Esophagus (tissue), 2 donors: ENCODE data around the gene DCPS. TPM values are rescaled to one million over a fixed set of nuclear protein-coding genes. Genes with fewer than 3 reads are reported as not detected.

Experiments
- H3K27ac ChIP-seq, 2 donors: one replicate each; pipeline ENCODE4 v1.5.1; 2013; ENCODE audit warnings: low read depth in 2 of 2, mild to moderate bottlenecking in 2 of 2, inconsistent platforms in 1 of 2, low read length in 1 of 2, moderate library complexity in 1 of 2
- H3K27me3 ChIP-seq, 2 donors: one replicate each; pipeline ENCODE4 v1.6.1; 2013; ENCODE audit warnings: low read length in 2 of 2, control low read depth in 1 of 2, mild to moderate bottlenecking in 1 of 2; ENCODE audit not compliant: insufficient read depth in 2 of 2, control insufficient read depth in 1 of 2
- H3K36me3 ChIP-seq, 2 donors: one replicate each; pipeline ENCODE4 v1.6.1; 2013; ENCODE audit warnings: low read length in 1 of 2; ENCODE audit not compliant: control insufficient read depth in 2 of 2, insufficient read depth in 2 of 2
- H3K4me1 ChIP-seq, 2 donors: one replicate each; pipeline ENCODE4 v1.6.1; 2013; ENCODE audit warnings: low read length in 1 of 2; ENCODE audit not compliant: control insufficient read depth in 2 of 2, insufficient read depth in 2 of 2
- H3K4me3 ChIP-seq, 2 donors: one replicate each; pipeline ENCODE4 v1.5.1; 2013; ENCODE audit warnings: low read length in 2 of 2, mild to moderate bottlenecking in 2 of 2, low read depth in 1 of 2, moderate library complexity in 1 of 2
- H3K9me3 ChIP-seq, 2 donors: one replicate each; pipeline ENCODE4 v1.6.1; 2013; ENCODE audit warnings: mild to moderate bottlenecking in 2 of 2, low read depth in 1 of 2, low read length in 1 of 2, moderate library complexity in 1 of 2; ENCODE audit not compliant: control insufficient read depth in 2 of 2, insufficient read depth in 1 of 2
- WGBS, 2 donors: extraction: QIAGEN DNeasy Blood & Tissue Kit; methylation state at CpG; one replicate each; pipeline ENCODE4 v1.1.7; 2013; 5-methylcytosine and 5-hydroxymethylcytosine counted together
- polyA plus RNA-seq, 2 donors: library from polyadenylated mRNA; stranded (reverse); fragments of 200-250 nt; gene quantifications; one replicate each; pipeline ENCODE4 v1.2.3, GENCODE V29; 2013
- donor health status: healthy with polysubstance abuse.
- donor health status: Bipolar disorder and iron deficiency.

DCPS gene
- polyA plus RNA-seq, 2 donors: 15.9 to 18.9 TPM

- no peak overlapping the region for H3K27ac ChIP-seq
These were observed 28.4 kb downstream of the DCPS start for GRCh38 chr11:126332221-126332711.

GRCh38 chr11:126333142-126333541 lies 29.3 kb downstream of the DCPS start:
- no peaks in the 10 kb centered on the region for H3K27me3 ChIP-seq
- no peak overlapping the region for H3K27ac ChIP-seq
- no peaks in the 10 kb centered on the region for H3K9me3 ChIP-seq
- peaks cover 0 to 9% of the 10 kb centered on the region in 2 donors for H3K4me1 ChIP-seq
- peaks cover 3 to 15% of the 10 kb centered on the region in 2 donors for H3K36me3 ChIP-seq
- no peak overlapping the region for H3K4me3 ChIP-seq
- WGBS, 2 donors: 93 to 97% methylated on average over 7 of the region's 7 CpGs

More at GRCh38 chr11:126332221-126332711, 28.4 kb downstream of the DCPS start:
- Histone ChIP-seq H3K9me3 (no peaks in the 10 kb centered on the region), H3K4me1 (peaks cover 0 to 11% of the 10 kb centered on the region in 2 donors), H3K27me3 (no peaks in the 10 kb centered on the region), H3K36me3 (peaks cover 3 to 15% of the 10 kb centered on the region in 2 donors), H3K4me3 (no peak overlapping the region)
- WGBS, 2 donors: 51 to 62% methylated on average over 5 of the region's 5 CpGs

GRCh38 chr11:126334659-126335462 lies 31.0 kb downstream of the DCPS start:
- H3K27ac ChIP-seq: no peak overlapping the region
- no peak overlapping the region for H3K4me3 ChIP-seq
- no peaks in the 10 kb centered on the region for H3K27me3 ChIP-seq
- 89 to 94% methylated on average over 6 of the region's 6 CpGs for WGBS, 2 donors
- H3K4me1 ChIP-seq: peaks cover 3 to 10% of the 10 kb centered on the region in 2 donors
- H3K9me3 ChIP-seq: no peaks in the 10 kb centered on the region
- H3K36me3 ChIP-seq: peaks cover 3 to 13% of the 10 kb centered on the region in 2 donors

- no peaks in the 10 kb centered on the region for H3K9me3 ChIP-seq
- WGBS, 2 donors: 87 to 91% methylated on average over 5 of the region's 5 CpGs
- no peak overlapping the region for H3K27ac ChIP-seq
- no peak overlapping the region for H3K4me3 ChIP-seq
- peaks cover 3 to 11% of the 10 kb centered on the region in 2 donors for H3K4me1 ChIP-seq
- H3K27me3 ChIP-seq: no peaks in the 10 kb centered on the region
- H3K36me3 ChIP-seq: peaks cover 3 to 13% of the 10 kb centered on the region in 2 donors
These were observed 31.6 kb downstream of the DCPS start for GRCh38 chr11:126335463-126335760.

GRCh38 chr11:126336138-126336541 lies 32.3 kb downstream of the DCPS start:
- Histone ChIP-seq H3K27ac (no peak overlapping the region), H3K4me1 (peaks cover 3 to 12% of the 10 kb centered on the region in 2 donors), H3K9me3 (no peaks in the 10 kb centered on the region), H3K27me3 (no peaks in the 10 kb centered on the region), H3K36me3 (peaks cover under 1 to 10% of the 10 kb centered on the region in 2 donors), H3K4me3 (no peak overlapping the region)
- 79 to 81% methylated on average over 8 of the region's 8 CpGs for WGBS, 2 donors

GRCh38 chr11:126336671-126337101 lies 32.8 kb downstream of the DCPS start:
- no peak overlapping the region for H3K27ac ChIP-seq
- H3K9me3 ChIP-seq: no peaks in the 10 kb centered on the region
- 80 to 82% methylated on average over 9 of the region's 9 CpGs for WGBS, 2 donors
- peaks cover 0 to 9% of the 10 kb centered on the region in 2 donors for H3K36me3 ChIP-seq
- no peaks in the 10 kb centered on the region for H3K27me3 ChIP-seq
- H3K4me3 ChIP-seq: no peak overlapping the region
- peaks cover 3 to 14% of the 10 kb centered on the region in 2 donors for H3K4me1 ChIP-seq

- H3K27me3 ChIP-seq: no peaks in the 10 kb centered on the region
- H3K4me3 ChIP-seq: no peak overlapping the region
- peaks cover 3 to 14% of the 10 kb centered on the region in 2 donors for H3K4me1 ChIP-seq
- H3K9me3 ChIP-seq: no peaks in the 10 kb centered on the region
- no peak overlapping the region for H3K27ac ChIP-seq
- WGBS, 2 donors: 91% methylated on average over 4 of the region's 4 CpGs
- peaks cover 0 to 9% of the 10 kb centered on the region in 2 donors for H3K36me3 ChIP-seq
These were observed 33.2 kb downstream of the DCPS start for GRCh38 chr11:126337126-126337473.

- peaks cover 0 to 8% of the 10 kb centered on the region in 2 donors for H3K36me3 ChIP-seq
- no peaks in the 10 kb centered on the region for H3K27me3 ChIP-seq
- H3K4me3 ChIP-seq: no peak overlapping the region
- H3K4me1 ChIP-seq: peaks cover 3 to 12% of the 10 kb centered on the region in 2 donors
- no peak overlapping the region for H3K27ac ChIP-seq
- H3K9me3 ChIP-seq: no peaks in the 10 kb centered on the region
- 88 to 92% methylated on average over 15 of the region's 15 CpGs for WGBS, 2 donors
These were observed 33.8 kb downstream of the DCPS start for GRCh38 chr11:126337474-126338241.

- no peak overlapping the region for H3K27ac ChIP-seq
- no peak overlapping the region for H3K4me3 ChIP-seq
- no peaks in the 10 kb centered on the region for H3K27me3 ChIP-seq
- WGBS, 2 donors: 68 to 75% methylated on average over 7 of the region's 7 CpGs
- peaks cover 0 to 12% of the 10 kb centered on the region in 2 donors for H3K36me3 ChIP-seq
- H3K9me3 ChIP-seq: no peaks in the 10 kb centered on the region
- H3K4me1 ChIP-seq: peaks cover 3 to 12% of the 10 kb centered on the region in 2 donors
These were observed 34.6 kb downstream of the DCPS start for GRCh38 chr11:126338346-126339055.
